Stomach (tissue), 4 donors: ENCODE results near the gene DDIAS.

Experiments used
- CTCF ChIP-seq, 7 experiments: fragments of 450-650 bp in 4 of 7; fragments of 200-600 bp in 3 of 7; sonication (generic) in 3 of 7; IDR thresholded peaks; one replicate each; pipeline ENCODE4 v1.5.1; 2016 to 2019; ENCODE audit warnings: antibody characterized with exemption in 7 of 7, control low read depth in 2 of 7, mild to moderate bottlenecking in 1 of 7
- EP300 ChIP-seq: sonication (generic); formaldehyde crosslinking; IDR thresholded peaks from one replicate; pipeline ENCODE4 v1.6.1; 2017; ENCODE audit warnings: antibody characterized with exemption
- POLR2A ChIP-seq, 4 donors: fragments of 450-650 bp; IDR thresholded peaks; one replicate each; pipeline ENCODE4 v1.6.1; 2016; ENCODE audit warnings: antibody characterized with exemption in 4 of 4, control low read depth in 2 of 4, mild to moderate bottlenecking in 1 of 4, moderate library complexity in 1 of 4
- POLR2AphosphoS5 ChIP-seq, 3 donors: sonication (generic); formaldehyde crosslinking; IDR thresholded peaks; one replicate each; pipeline ENCODE4 v1.6.1; 2016; ENCODE audit warnings: antibody characterized with exemption in 3 of 3

GRCh38 chr11:82929121-82929520 lies 27.6 kb downstream of the DDIAS start:
- TF ChIP-seq CTCF (IDR thresholded peaks at IDR 0.05), result no peak
- no peak for TF ChIP-seq POLR2A (IDR thresholded peaks at IDR 0.05)
- TF ChIP-seq POLR2AphosphoS5 (IDR thresholded peaks at IDR 0.05), result no peak
- no peak for TF ChIP-seq EP300
